GM12872 (cell line): ENCODE data around the gene ZSCAN10.

Experiments
- TF ChIP-seq, protein P1 (sequence below): IDR thresholded peaks from 3 replicates; pipeline ENCODE4 v1.5.1; 2011; ENCODE audit warnings: low read depth, mild to moderate bottlenecking, low read length, moderate library complexity; ENCODE audit not compliant: insufficient read depth

The ZSCAN10 gene

GRCh38 chr16:3144321-3144983, 45.4 kb upstream of the ZSCAN10 start:
- TF ChIP-seq, protein P1, sequence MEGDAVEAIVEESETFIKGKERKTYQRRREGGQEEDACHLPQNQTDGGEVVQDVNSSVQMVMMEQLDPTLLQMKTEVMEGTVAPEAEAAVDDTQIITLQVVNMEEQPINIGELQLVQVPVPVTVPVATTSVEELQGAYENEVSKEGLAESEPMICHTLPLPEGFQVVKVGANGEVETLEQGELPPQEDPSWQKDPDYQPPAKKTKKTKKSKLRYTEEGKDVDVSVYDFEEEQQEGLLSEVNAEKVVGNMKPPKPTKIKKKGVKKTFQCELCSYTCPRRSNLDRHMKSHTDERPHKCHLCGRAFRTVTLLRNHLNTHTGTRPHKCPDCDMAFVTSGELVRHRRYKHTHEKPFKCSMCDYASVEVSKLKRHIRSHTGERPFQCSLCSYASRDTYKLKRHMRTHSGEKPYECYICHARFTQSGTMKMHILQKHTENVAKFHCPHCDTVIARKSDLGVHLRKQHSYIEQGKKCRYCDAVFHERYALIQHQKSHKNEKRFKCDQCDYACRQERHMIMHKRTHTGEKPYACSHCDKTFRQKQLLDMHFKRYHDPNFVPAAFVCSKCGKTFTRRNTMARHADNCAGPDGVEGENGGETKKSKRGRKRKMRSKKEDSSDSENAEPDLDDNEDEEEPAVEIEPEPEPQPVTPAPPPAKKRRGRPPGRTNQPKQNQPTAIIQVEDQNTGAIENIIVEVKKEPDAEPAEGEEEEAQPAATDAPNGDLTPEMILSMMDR = no peak

GRCh38 chr16:3143598-3144320, 44.7 kb upstream of the ZSCAN10 start:
- TF ChIP-seq, protein P1 = no peak

DNA sequence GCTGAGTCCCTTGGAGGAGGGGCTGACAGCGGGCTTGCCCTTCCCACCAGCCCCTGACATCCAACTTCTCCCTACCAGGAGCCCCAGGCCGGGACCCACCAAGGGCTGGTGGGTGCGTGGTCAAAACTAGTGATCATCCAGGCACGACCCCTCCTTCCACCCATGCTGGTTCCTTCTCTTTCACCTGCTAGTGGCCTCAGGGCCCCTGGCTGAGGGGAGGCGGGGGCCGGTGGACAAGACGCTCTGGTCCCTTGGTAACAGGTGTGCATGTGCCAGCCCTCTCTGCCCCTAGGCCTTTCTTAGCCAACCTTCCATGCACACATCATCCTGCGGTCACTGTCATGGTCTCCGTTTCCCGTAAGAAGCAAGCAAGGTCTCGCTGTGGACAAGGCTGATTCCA, 44.1 kb upstream of the ZSCAN10 start:
- TF ChIP-seq, protein P1 = no peak

DNA sequence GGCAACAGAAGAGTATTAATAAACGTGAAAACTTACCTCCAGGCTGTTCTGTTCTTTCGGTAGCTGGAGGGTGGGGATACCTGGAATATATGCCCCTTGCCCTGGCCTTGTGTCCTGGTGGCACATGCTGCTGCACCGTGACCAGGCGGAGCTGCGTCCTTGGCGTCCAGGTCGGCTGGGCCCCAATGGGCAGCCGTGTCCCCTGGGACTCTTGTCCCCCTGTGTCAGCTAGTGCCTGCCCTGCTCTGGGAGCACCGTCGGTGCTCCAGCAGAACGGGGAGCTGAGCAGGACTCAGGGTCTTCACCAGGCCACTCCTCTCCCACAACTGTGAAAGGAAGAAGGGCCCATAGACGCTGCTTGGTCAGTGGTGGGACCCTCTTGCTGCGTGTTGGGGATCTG, 43.7 kb upstream of the ZSCAN10 start:
- TF ChIP-seq, protein P1 = no peak

- TF ChIP-seq, protein P1 = no peak
Measured at GRCh38 chr16:3142327-3142726, 43.2 kb upstream of the ZSCAN10 start.

GRCh38 chr16:3141781-3142311, 42.8 kb upstream of the ZSCAN10 start:
- TF ChIP-seq, protein P1 = no peak

GRCh38 chr16:3140603-3141427, 41.7 kb upstream of the ZSCAN10 start:
- TF ChIP-seq, protein P1 = no peak
